ENCODE results near the gene F10.

Gene F10

DNA sequence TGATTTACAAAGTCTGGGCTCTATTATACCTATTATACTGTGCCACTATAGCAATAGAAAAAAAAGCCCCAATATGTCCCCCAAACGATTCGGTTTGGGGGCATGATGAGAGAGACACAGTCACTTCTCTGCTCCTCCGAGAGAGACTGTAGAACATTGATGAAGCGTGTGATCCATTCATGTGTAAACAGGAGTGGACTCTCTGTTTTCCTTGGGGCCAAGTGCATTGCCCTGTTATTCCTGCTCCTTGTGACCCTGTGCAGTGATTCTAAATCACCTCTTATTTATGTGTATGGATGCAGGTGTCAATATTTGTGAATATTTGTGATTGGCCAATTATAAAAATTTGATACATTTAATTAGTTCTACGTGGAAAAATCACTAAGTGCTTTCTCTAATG is 17.0 kb downstream of the F10 start:
- no peak overlapping the region for H3K4me3 ChIP-seq (ENCODE audit: insufficient read depth, low read depth, low read length)
- peaks cover 12% of the 10 kb centered on the region for H3K4me1 ChIP-seq (ENCODE audit: control insufficient read depth, insufficient read depth, low read length)
- no peaks in the 10 kb centered on the region for H3K36me3 ChIP-seq (ENCODE audit: control insufficient read depth, insufficient read depth, low read length)
- WGBS, 2 experiments = 90 to 95% methylated on average over 5 of the region's 5 CpGs
- no peak overlapping the region for H3K27ac ChIP-seq (ENCODE audit: insufficient read depth, low read depth, low read length, poor library complexity, severe bottlenecking)
- no peaks in the 10 kb centered on the region for H3K9me3 ChIP-seq (ENCODE audit: control insufficient read depth, low read length)
- no peaks in the 10 kb centered on the region for H3K27me3 ChIP-seq (ENCODE audit: control insufficient read depth, insufficient read depth, low read length, poor library complexity, severe bottlenecking)

GRCh38 chr13:113140677-113141600 is 18.3 kb downstream of the F10 start:
- Histone ChIP-seq H3K4me1 (ENCODE audit: control insufficient read depth, insufficient read depth, low read length) (peaks cover 12% of the 10 kb centered on the region), H3K36me3 (ENCODE audit: control insufficient read depth, insufficient read depth, low read length) (no peaks in the 10 kb centered on the region)
- 94 to 95% methylated on average over 26 of the region's 26 CpGs for WGBS, 2 experiments

DNA sequence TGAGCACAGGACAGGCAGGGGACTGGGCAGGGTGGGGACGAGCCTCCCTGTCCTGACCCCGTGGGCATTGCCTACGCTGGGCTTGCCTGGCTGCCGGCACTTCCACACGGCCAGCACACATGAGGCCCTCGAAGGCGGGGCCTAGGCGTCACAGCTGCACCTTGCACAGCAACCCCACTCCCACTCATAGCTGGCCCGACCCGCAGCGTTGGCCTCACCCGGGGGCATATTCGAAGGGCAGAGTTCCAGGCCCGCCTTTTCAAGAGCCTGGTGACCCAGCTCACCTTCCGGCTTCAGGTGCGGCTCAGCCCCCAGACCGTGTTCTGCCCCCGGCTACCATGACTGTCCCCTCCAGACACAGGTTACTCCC is 19.0 kb downstream of the F10 start:
- WGBS, 2 experiments = 93 to 94% methylated on average over 18 of the region's 18 CpGs
- H3K4me3 ChIP-seq (ENCODE audit: insufficient read depth, low read depth, low read length) = no peak overlapping the region
- no peaks in the 10 kb centered on the region for H3K27me3 ChIP-seq (ENCODE audit: control insufficient read depth, insufficient read depth, low read length, poor library complexity, severe bottlenecking)
- H3K9me3 ChIP-seq (ENCODE audit: control insufficient read depth, low read length) = no peaks in the 10 kb centered on the region
- peaks cover 12% of the 10 kb centered on the region for H3K4me1 ChIP-seq (ENCODE audit: control insufficient read depth, insufficient read depth, low read length)
- H3K36me3 ChIP-seq (ENCODE audit: control insufficient read depth, insufficient read depth, low read length) = no peaks in the 10 kb centered on the region
- no peak overlapping the region for H3K27ac ChIP-seq (ENCODE audit: insufficient read depth, low read depth, low read length, poor library complexity, severe bottlenecking)

More at GRCh38 chr13:113140677-113141600, 18.3 kb downstream of the F10 start:
- Histone ChIP-seq H3K4me3 (ENCODE audit: insufficient read depth, low read depth, low read length) (no peak overlapping the region), H3K9me3 (ENCODE audit: control insufficient read depth, low read length) (no peaks in the 10 kb centered on the region), H3K27me3 (ENCODE audit: control insufficient read depth, insufficient read depth, low read length, poor library complexity, severe bottlenecking) (no peaks in the 10 kb centered on the region), H3K27ac (ENCODE audit: insufficient read depth, low read depth, low read length, poor library complexity, severe bottlenecking) (no peak overlapping the region)

DNA sequence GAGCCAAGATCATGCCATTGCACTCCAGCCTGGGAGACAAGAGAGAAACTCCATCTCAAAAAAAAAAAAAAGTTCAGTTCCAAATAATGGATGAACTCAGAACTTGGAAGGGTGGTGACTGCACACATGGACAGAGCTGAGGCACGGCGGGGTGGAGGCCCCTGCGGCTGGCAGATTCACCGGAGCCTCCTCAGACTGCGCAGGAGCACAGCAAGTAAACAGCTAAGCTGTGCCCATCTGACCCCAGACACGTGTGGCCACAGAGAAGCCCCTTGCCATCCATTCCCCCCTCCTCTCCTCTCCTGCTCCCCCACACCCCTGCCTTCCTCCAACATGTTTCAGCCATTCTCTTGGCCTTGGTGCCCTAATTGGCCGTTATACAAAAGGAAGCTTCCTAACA is 20.3 kb downstream of the F10 start:
- Histone ChIP-seq H3K9me3 (ENCODE audit: control insufficient read depth, low read length) (no peaks in the 10 kb centered on the region), H3K4me3 (ENCODE audit: insufficient read depth, low read depth, low read length) (no peak overlapping the region), H3K27ac (ENCODE audit: insufficient read depth, low read depth, low read length, poor library complexity, severe bottlenecking) (no peak overlapping the region), H3K36me3 (ENCODE audit: control insufficient read depth, insufficient read depth, low read length) (no peaks in the 10 kb centered on the region), H3K27me3 (ENCODE audit: control insufficient read depth, insufficient read depth, low read length, poor library complexity, severe bottlenecking) (no peaks in the 10 kb centered on the region), H3K4me1 (ENCODE audit: control insufficient read depth, insufficient read depth, low read length) (peaks cover 7% of the 10 kb centered on the region)
- 94 to 95% methylated on average over 7 of the region's 7 CpGs for WGBS, 2 experiments

DNA sequence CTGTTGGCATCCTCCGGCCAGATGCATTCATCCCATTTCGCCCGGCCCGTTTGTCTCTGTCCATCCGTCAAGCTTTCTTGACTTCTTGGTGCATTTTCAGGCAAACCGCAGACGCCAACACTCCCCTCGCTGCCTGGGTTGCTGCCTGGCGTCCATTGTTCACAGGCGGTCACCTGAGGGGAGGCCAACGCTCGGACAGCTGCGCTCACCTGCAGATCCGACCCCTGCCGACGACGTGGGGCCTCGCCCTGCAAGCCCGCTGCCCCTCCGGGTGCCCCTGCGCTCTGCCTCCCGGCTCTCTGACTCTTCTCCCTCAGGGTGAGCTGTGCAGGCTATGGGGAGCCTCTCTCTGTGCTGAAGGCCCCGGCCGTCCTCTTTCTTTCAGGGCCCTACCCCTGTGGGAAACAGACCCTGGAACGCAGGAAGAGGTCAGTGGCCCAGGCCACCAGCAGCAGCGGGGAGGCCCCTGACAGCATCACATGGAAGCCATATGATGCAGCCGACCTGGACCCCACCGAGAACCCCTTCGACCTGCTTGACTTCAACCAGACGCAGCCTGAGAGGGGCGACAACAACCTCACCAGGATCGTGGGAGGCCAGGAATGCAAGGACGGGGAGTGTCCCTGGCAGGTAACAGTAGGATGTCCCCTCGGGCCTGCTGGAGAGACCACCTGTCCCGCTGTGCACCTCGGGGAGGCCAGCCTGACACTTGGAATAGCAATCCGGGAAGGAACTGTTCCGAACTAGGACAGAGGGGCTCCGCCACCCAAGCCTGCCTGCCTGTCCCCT is 21.1 kb downstream of the F10 start:
- no peaks in the 10 kb centered on the region for H3K9me3 ChIP-seq (ENCODE audit: control insufficient read depth, low read length)
- peaks cover 5% of the 10 kb centered on the region for H3K4me1 ChIP-seq (ENCODE audit: control insufficient read depth, insufficient read depth, low read length)
- H3K4me3 ChIP-seq (ENCODE audit: insufficient read depth, low read depth, low read length) = no peak overlapping the region
- no peaks in the 10 kb centered on the region for H3K36me3 ChIP-seq (ENCODE audit: control insufficient read depth, insufficient read depth, low read length)
- 90 to 91% methylated on average over 39 of the region's 39 CpGs for WGBS, 2 experiments
- no peak overlapping the region for H3K27ac ChIP-seq (ENCODE audit: insufficient read depth, low read depth, low read length, poor library complexity, severe bottlenecking)
- H3K27me3 ChIP-seq (ENCODE audit: control insufficient read depth, insufficient read depth, low read length, poor library complexity, severe bottlenecking) = no peaks in the 10 kb centered on the region

- Histone ChIP-seq H3K4me3 (ENCODE audit: insufficient read depth, low read depth, low read length) (no peak overlapping the region), H3K9me3 (ENCODE audit: control insufficient read depth, low read length) (no peaks in the 10 kb centered on the region), H3K36me3 (ENCODE audit: control insufficient read depth, insufficient read depth, low read length) (no peaks in the 10 kb centered on the region), H3K4me1 (ENCODE audit: control insufficient read depth, insufficient read depth, low read length) (peaks cover 5% of the 10 kb centered on the region), H3K27ac (ENCODE audit: insufficient read depth, low read depth, low read length, poor library complexity, severe bottlenecking) (no peak overlapping the region), H3K27me3 (ENCODE audit: control insufficient read depth, insufficient read depth, low read length, poor library complexity, severe bottlenecking) (no peaks in the 10 kb centered on the region)
- 89 to 93% methylated on average over 12 of the region's 12 CpGs for WGBS, 2 experiments
These were observed 21.6 kb downstream of the F10 start for GRCh38 chr13:113144255-113144629.

DNA sequence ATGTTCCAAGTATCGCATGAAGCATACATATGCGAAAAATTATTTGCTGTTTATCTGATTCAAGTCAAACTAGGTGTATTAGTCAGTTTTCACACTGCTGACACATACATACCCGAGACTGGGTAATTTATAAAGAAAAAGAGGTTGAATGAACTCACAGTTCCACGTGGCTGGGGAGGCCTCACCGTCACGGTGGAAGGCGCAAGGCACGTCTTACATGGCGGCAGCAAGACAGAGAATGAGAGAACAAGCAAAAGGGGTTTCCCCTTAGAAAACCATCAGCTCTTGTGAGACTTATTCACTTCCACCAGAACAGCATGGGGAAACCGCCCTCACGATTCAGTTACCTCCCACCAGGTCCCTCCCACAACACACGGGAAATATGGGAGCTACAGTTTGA is 22.9 kb downstream of the F10 start:
- Histone ChIP-seq H3K4me1 (ENCODE audit: control insufficient read depth, insufficient read depth, low read length) (peaks cover 5% of the 10 kb centered on the region), H3K36me3 (ENCODE audit: control insufficient read depth, insufficient read depth, low read length) (no peaks in the 10 kb centered on the region), H3K27ac (ENCODE audit: insufficient read depth, low read depth, low read length, poor library complexity, severe bottlenecking) (no peak overlapping the region), H3K4me3 (ENCODE audit: insufficient read depth, low read depth, low read length) (no peak overlapping the region), H3K9me3 (ENCODE audit: control insufficient read depth, low read length) (no peaks in the 10 kb centered on the region), H3K27me3 (ENCODE audit: control insufficient read depth, insufficient read depth, low read length, poor library complexity, severe bottlenecking) (no peaks in the 10 kb centered on the region)
- 93 to 94% methylated on average over 12 of the region's 12 CpGs for WGBS, 2 experiments

GRCh38 chr13:113145911-113146598 is 23.5 kb downstream of the F10 start:
- H3K36me3 ChIP-seq (ENCODE audit: control insufficient read depth, insufficient read depth, low read length) = no peaks in the 10 kb centered on the region
- WGBS, 2 experiments = 93% methylated on average over 14 to 15 of the region's 15 CpGs
- H3K4me3 ChIP-seq (ENCODE audit: insufficient read depth, low read depth, low read length) = no peak overlapping the region
- no peak overlapping the region for H3K27ac ChIP-seq (ENCODE audit: insufficient read depth, low read depth, low read length, poor library complexity, severe bottlenecking)
- no peaks in the 10 kb centered on the region for H3K9me3 ChIP-seq (ENCODE audit: control insufficient read depth, low read length)
- peaks cover 5% of the 10 kb centered on the region for H3K4me1 ChIP-seq (ENCODE audit: control insufficient read depth, insufficient read depth, low read length)
- H3K27me3 ChIP-seq (ENCODE audit: control insufficient read depth, insufficient read depth, low read length, poor library complexity, severe bottlenecking) = peaks cover 2% of the 10 kb centered on the region

DNA sequence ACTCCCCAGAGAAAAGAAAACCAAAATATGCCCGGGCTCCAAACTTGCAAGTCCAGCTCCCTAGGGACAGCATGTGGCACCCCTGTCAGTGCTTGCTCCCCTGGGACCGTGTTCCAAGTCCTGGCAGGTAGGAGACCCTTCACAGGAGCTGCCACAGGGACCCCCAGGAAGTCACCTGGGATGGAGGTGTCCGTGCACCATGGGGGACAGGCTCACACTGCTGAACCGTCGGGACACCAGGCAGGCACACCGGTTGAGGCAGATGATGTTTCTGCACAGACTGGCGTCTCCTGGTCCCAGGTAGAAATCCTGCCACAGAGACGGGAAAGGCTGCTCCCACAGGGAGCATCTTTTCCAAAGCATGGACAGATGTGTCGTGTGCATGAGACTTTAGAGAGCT is 24.2 kb downstream of the F10 start:
- H3K9me3 ChIP-seq (ENCODE audit: control insufficient read depth, low read length) = no peaks in the 10 kb centered on the region
- peaks cover 5% of the 10 kb centered on the region for H3K4me1 ChIP-seq (ENCODE audit: control insufficient read depth, insufficient read depth, low read length)
- H3K4me3 ChIP-seq (ENCODE audit: insufficient read depth, low read depth, low read length) = no peak overlapping the region
- no peaks in the 10 kb centered on the region for H3K36me3 ChIP-seq (ENCODE audit: control insufficient read depth, insufficient read depth, low read length)
- peaks cover 8% of the 10 kb centered on the region for H3K27me3 ChIP-seq (ENCODE audit: control insufficient read depth, insufficient read depth, low read length, poor library complexity, severe bottlenecking)
- no peak overlapping the region for H3K27ac ChIP-seq (ENCODE audit: insufficient read depth, low read depth, low read length, poor library complexity, severe bottlenecking)
- 91 to 92% methylated on average over 9 of the region's 9 CpGs for WGBS, 2 experiments

GRCh38 chr13:113147206-113147605 is 24.6 kb downstream of the F10 start:
- 91 to 94% methylated on average over 8 of the region's 8 CpGs for WGBS, 2 experiments
- H3K27me3 ChIP-seq (ENCODE audit: control insufficient read depth, insufficient read depth, low read length, poor library complexity, severe bottlenecking) = peaks cover 13% of the 10 kb centered on the region
- no peak overlapping the region for H3K27ac ChIP-seq (ENCODE audit: insufficient read depth, low read depth, low read length, poor library complexity, severe bottlenecking)
- no peaks in the 10 kb centered on the region for H3K36me3 ChIP-seq (ENCODE audit: control insufficient read depth, insufficient read depth, low read length)
- peaks cover 5% of the 10 kb centered on the region for H3K4me1 ChIP-seq (ENCODE audit: control insufficient read depth, insufficient read depth, low read length)
- no peaks in the 10 kb centered on the region for H3K9me3 ChIP-seq (ENCODE audit: control insufficient read depth, low read length)
- no peak overlapping the region for H3K4me3 ChIP-seq (ENCODE audit: insufficient read depth, low read depth, low read length)

Data from ectodermal cell (in vitro differentiated cells).